Measurements from ENCODE around the gene CLIP2.

DNA sequence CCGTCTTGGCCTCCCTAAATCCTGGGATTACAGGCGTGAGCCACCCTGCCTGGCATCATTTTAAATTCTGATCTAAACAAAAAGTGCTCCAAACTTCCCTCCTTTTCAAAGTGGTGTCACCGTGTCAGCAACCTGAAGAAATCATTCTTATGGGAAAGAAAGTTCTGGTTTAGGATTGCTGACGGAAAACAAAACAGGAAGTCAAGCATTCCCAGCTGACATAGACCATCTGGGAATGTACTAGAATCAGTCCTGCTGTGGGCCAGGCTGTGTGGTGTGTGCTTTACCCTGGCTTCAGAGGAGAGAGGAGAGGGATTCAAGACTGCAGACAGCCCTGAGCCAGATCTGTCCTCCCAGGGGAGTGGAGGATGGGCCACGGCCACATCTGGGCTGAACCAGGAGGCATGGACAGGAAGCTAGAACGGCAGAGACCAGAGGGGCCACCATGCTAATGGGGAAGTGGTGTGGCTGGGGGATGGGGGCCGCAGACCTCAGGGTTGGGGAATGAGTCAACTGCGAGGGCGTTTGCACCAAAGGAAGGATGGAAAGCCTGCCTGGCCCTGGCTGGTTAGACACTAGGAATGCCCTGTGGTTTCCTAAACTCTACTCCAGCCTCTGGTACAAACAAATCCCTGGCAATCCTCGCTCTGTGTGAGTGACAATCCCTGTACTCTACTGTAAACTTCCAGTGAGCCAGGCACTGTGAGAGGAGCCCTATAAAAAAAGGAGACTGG, 16.7 kb upstream of the CLIP2 start:
- TF ChIP-seq SUZ12 (IDR thresholded peaks at IDR 0.05) (no peak), BHLHE40 (IDR thresholded peaks at IDR 0.05; ENCODE audit: borderline replicate concordance) (no peak), FOXM1 (IDR thresholded peaks at IDR 0.05; ENCODE audit: borderline replicate concordance) (no peak), NFRKB (IDR thresholded peaks at IDR 0.05) (no peak)

All from HEK293T (cell line).